Measurements from ENCODE around the gene RIOK1.

RIOK1 gene

DNA sequence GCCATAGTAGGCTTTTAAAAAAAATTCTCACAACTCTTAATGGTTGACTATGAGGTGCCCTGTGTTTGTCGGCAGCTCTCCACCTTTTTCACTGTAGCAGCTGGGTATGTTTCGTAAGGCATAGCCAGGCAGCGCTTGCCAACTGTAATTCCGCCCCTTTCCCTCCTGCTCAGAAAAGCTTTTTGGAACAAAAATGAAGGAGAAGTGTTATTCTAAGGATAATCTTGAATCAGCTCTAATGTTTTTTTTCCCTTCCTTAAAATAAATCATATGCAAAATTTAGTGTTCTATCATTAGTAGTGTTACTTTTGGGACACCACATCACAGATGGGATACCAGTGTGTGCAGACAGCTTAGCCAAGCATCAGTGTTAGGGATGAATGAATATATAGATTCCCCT, 21.2 kb downstream of the RIOK1 start:
- DNase-seq, result no peak

DNA sequence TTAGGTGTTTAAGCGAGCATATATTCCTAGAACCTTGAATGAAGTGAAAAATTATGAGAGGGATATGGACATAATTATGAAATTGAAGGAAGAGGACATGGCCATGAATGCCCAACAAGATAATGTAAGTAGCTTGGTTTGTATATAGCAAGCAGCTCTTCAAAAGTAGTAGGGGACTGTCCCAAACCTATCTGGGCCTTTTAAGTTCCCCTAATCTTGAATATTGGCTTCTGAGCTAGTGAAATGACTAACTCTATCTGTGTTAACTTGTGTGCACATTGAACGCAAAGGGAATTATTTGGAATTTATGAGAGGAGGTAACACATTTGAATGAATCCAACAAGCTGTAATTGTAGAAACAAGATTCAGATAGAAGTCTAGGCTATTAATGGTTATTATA, 21.7 kb downstream of the RIOK1 start:
- DNase-seq, result no peak

DNA sequence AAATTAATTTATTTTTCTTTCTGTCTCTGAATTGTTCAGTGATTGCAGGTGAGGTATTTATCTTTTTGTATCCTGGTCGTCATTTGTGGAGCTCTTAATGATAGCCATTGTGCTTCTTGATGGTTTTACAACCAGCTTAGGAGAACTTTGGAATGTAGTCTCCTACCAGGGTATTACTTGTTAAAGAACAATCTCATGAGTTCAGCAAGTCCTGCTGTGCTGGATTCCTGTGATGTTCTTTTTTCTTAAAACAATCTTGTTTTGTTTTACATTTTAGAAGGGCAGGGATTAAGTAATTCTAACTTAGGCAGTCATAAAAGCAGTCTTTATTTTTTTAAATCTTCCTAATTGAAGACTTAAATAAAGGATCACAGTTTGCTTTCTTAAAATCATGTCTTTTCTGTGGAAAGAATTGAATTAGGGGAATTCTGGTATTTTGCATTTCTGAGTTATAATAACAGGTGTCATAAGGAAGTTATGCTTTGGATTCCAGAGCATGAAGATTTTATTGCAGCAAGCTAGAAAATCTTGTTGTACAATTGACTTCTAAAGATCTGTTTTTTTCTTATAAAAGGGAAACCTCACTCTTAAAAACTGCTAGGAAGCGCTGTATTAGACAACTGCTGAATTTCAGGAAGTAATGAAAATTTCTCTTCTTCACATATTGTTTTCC, 23.7 kb downstream of the RIOK1 start:
- no peak for DNase-seq

DNA sequence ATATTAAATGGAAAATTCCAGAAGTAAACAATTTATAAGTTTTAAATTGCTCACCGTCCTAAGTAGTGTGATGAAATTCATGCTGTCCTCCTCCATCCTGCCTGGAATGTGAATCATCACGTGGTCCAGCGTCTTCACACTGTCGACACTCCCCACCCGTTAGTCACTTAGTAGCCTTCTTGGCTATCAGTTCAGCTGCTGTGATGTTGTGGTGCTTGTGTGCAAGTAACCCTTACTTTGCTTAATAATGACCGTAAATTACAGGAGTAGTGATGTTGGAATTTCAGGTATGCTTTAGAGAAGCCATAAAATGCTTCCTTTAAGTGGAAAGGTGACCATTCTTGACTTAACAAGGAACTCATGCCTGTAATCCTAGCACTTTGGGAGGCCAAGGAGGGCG, 25.2 kb downstream of the RIOK1 start:
- no peak for DNase-seq

DNA sequence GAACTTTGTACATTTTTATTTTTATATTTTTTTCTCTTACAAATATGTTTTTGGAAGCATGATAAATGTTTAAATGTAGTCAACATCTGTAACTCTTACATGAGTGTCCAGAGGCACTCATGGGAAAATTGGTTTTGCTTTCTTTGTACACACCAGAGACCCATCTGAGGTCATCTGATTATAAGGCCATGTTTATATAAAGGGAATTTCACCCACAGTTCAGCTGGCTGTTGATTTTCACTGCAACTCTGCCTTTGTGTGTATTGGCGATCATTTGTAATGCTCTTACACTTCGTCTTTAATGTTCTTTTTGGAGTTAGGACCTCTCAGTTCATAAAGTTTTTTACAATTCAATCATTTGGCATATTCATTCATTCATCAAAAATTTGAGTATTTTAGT, 28.1 kb downstream of the RIOK1 start:
- DNase-seq, result no peak

DNA sequence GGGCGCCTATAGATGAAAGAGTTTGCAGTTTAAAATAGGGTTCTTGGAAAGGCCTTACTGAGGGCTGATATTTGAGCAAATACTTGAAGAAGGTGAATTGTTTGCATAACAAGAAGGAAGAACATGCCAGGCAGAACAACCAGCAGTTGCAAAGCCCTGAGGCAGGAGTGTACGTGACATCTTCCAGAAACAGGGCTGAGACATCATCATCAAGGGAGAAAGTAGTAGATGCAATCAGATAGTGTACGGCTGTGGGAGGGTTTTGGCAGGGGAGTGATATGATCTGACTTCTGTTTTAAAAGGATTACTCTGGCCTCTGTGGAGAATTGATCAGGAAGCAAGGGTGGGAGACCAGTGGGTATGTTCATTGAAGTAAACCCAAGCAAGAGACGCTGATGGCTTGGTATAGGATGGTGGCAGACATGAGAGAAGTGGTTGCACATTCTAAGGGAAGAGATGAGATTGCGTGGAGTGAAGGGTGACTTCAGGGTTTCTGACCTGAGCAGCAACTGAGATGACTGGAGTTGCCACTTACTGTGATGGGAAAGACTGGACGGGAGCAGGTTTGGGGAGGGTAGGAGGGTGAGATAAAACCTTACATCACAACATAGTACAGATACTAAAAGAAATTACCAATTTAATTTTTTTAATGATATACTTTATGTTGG, 28.8 kb downstream of the RIOK1 start:
- DNase-seq, result no peak

DNA sequence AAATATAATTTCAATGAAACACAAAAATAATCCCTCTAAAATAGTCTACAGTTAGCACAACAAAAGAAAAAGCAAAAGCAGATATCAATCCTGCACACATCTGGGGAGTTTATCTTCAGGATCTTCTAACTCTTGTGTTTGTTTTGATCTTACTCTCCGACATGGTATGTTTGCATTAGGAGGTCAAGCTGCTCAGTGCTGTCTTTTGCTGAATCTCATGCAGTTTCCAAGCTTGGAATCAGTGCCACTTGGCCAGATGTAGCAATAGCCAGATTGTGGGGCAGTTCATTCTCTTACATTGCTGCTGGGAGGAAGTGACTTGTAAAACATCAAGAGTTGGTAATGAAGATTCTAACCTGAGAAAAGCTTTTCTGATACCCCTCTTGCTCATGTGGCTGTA, 29.5 kb downstream of the RIOK1 start:
- DNase-seq, result no peak

DNA sequence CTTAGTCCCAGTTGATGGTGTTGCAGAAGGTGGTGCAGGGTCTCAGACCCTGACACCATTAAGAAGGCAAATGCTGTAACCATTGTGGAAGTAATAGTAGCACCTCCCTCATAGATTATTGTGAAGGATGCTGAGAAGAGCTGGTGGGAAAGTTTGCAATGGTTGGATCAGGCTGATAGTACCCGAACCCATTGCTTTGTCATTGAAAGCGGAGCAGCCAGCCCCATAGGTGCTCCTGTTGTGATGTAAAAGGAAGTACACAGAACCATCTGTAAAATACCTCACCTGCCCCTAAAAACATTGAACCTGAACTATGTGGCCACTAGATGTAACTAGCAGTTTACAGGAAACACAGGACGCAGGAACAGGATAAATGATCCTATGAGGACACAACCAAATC, 31.5 kb downstream of the RIOK1 start:
- no peak for DNase-seq

DNA sequence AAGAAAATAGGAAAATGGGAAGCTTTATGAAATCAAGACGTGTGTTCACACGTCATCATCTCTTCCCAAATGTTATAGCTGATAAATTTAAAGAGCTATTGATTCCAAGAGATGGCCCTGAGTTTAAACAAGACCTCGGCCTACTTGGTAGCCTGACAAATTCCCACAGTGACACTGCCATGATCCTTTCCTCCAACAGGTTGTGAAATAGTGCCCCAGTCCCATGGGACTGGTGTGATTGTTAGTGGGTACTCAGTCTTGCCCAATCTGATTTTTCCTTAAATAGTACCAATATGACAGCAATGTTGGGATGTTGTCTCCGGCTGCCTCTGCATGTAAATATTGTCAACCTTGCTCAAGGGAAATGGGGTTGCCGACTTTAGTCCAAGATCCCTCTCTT, 34.5 kb downstream of the RIOK1 start:
- DNase-seq, result no peak

DNA sequence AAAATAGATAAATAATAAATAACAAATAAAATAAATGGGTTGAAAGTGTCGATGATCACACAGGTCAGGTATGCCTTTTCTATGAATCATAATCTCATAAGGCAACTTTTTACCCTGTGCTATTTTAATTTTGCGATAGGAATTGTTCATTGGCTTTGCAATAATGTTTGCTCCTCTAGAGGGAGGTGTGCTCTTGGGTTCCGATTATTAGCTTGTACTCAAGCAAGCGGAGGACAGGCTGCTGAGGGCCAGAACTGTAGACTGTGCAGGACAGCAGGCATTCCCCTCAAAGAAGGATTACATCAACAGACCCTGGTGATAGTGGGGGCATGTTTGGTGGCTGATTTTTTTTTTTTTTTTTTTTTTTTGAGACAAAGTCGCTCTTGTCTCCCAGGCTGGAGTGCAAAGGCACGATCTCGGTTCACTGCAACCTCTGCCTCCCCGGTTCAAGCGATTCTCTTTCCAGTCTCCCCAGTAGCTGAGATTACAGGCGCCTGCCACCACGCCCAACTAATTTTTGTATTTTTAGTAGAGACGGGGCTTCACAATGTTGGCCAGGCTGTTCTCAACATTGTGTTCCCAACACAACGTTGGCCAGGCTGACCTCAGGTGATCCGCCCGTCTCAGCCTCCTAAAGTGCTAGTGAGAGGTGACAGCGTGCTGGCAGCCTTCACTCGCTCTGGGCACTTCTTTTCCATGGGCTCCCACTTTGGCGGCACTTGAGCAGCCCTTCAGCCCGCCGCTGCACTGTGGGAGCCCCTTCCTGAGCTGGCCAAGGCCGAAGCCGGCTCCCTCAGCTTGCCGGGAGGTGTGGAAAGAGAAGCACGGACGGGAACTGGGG, 35.6 kb downstream of the RIOK1 start:
- DNase-seq, result peak; percentile 9

DNA sequence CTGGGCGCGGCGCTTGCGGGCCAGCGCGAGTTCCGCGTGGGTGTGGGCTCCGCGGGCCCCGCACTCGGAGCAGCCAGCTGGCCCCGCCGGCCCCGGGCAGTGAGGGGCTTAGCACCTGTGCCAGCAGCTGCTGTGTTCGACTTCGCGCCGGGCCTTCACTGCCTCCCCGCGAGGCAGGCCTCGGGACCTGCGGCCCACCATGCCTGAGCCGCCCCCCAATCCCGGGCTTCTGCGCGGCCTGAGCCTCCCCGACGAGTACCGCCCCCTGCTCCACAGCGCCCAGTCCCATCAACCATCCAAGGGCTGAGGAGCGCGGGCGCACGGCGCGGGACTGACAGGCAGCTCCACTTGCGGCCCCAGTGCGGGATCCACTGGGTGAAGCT, 36.2 kb downstream of the RIOK1 start:
- no peak for DNase-seq

DNA sequence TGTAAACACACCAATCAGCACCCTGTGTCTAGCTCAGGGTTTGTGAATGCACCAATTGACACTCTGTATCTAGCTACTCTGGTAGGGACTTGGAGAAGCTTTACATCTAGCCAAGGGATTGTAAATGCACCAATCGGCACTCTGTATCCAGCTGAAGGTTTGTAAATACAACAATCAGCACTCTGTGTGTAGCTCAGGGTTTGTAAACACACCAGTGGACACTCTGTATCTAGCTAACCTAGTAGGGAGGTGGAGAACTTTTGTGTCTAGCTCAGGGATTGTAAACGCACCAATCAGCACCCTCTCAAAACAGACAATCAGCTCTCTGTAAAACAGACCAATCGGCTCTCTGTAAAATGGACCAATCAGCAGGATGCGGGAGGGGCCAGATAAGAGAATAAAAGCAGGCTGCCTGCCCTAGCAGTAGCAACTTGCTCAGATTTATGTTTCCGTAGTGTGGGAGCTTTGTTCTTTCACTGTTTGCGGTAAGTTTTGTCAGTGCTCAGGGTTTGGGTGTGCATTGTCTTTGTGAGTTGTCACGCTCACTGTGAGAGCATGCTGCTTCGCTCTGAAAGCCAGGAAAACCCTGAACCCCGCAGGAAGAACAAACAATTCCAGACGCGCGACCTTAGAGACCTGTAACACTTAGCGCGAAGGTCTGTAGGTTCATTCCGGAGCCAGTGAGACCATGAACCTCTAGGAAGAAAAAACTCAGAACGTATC, 37.0 kb downstream of the RIOK1 start:
- DNase-seq, result no peak

DNA sequence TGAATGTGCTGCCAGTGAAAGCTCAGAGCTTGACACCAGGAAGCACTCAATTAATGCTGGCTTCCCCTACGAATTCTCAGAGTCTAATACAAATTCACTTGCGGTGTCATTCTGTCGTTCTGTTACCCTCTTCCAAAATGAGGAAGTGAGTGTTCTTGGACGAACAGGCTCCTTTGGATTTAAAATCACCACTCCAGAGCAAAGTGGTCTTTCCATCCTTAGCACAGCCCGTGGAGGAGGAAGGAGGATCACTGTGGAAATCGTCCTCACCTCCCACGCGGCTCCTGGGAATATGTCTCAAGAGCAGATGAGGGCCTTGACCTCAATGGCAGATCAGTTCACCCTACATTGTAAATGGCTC, 41.7 kb downstream of the RIOK1 start:
- peak; percentile 49 for DNase-seq

DNA sequence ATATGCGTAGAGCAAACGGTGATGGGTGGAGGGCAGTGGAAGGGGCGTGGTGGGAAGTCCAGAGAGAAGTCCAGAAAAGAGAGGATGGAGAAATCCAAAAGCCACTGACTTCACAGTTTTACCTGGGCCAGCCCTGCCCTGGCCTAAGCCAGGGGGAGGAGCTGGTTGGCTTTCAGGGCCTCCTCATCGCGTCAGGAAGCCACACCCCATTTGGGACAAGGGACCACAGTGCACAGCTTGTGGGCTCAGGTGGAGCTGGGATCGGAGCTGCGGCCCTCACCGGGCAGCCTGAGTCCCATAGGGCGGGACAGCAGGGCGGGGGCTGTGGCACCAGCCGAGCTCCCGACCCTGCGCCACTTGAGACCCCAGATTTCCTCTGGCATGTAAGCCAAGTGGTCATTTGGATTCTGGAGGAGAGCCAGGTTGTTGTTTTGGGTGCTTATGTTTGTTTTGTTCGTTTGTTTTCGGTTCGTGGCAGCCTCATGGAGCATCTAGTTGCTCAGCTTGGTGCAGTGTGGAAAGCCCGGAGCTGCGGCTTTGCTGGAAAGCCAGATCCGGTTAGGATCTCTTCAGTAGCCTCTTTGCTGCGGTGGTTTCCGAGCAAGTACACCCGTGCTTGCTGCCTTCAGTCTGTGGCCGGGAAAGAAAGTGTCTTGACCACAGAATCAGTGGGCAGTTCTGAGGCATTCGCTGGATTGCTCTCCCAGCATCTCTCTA, 42.2 kb downstream of the RIOK1 start:
- DNase-seq, result no peak

DNA sequence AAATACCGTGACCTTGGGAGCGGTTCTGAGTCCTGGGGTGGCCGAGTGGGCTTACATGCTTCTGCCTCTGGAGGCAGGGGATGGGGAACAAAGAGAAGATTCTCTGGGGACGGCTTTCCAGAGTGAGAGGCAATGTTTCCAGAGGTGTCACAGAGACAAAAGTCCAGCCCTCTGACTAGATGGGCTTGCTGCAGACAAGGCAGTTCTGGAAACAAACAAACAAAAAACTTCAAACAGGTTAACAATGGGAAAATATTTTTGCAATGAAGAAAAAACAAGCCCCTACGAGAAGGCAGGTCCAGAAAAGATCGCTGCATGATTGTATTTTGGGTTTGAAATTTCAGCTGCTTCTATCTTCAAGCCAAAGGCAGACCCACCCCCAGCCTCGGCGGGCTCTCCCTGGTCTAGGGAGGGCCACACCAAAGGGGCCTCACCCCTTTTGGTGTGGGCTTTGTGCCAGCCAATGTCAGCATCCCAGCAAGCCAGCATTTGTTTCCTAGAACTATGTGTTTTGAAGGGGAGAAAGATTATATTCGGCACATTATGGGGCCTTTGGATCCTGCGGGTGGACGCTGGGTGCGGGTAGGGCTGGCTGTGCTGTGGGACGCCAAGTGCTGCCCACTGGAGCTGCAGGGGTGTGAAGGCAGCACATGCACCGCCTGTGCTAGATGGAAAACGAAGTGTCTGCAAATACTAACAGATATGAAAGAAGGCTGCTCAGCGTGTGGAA, 42.9 kb downstream of the RIOK1 start:
- DNase-seq, result no peak

DNA sequence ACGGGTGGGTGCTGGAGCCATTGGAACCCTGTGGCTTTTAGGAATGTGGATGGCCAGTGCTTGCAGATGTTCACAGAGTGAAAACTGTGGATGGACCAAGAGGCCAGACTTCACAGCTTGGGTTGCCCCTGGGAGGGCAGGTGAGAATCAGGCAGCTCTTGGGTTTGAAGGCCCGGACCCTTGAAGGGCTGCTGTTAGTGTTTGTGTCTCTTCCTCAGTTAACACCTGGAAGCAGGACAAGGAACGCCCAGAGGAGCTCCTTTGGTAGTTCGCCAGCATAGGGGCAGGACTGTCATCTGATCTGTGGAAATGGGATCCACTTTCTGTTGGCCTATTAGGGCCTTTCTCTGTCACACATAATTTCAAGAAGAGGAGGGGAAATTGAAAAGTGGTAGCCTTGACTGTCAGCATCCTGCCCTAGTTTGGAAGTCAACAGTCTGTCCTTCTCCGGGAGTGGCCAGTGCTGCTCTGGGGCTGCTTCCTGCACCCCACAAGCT, 43.6 kb downstream of the RIOK1 start:
- no peak for DNase-seq

DNA sequence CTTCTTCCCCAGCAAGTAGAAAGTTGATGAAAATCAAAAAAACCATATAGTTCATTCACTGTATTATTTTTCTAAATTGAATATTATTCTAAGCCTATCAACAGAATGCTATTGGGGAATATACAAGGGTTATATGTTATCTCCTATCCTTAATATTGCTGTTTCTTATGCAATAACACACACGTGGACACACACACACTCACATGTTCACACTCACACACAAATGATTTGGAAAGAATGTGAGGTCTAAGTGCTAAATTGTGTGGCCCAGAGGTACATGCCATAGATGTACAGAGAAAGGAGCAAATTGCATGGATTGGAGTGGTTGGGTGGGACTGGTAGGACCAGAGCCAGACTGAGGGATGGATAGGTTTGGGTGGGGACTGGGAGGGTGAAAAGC, 45.1 kb downstream of the RIOK1 start:
- DNase-seq, result no peak

DNA sequence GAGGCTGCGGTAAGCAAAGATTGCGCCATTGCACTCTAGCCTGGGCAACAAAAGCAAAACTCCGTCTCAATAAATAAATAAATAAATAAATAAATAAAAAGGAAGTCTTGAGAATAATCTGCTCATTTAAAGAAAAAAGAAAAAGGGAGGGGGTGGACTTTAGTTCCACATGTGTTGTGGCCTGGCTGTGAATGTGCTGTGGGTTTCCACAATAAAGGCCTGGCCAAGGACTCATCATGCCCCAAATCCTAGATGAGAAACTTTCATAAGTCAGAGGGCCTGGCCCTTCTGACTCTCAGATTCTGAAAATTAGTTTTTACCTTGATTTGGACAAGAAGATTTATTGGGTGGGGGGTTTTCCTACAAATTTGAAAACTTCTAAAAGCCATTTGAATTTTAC, 48.4 kb downstream of the RIOK1 start:
- DNase-seq, result no peak

DNA sequence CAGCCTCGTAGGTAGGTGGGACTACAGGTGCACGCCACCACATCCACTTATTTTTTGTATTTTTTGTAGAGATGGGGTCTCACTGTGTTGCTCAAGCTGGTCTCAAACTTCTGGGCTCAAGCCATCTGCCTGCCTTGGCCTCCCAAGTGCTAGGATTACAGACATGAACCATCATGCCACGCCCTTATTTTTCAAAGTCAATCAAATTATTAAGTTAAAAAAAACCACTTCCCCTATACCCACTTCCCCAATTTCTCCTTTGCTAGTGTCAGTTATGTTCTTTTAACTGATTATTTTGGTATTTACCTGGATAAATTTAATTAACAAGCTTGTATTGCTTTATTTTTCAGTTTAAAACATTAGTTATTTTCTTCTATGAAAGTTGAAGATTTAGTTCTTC, 49.6 kb downstream of the RIOK1 start:
- DNase-seq, result no peak

DNA sequence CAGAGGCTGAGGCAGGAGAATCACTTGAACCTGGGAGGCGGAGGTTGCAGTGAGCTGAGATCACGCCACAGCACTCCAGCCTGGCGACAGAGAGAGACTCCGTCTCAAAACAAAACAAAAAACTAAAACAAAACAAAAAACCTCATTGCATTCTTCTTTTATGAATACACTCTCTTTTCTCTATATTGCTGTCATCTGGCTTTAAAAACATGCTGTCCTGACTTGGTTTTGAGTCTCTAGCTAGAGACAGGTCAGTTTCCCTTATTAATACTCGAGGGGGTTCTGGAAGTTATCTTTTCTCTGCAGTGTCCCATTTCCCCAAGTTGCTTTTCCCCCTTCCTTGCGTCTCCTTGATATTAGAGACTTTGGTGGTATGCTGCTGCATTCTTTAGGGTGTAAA, 50.9 kb downstream of the RIOK1 start:
- no peak for DNase-seq

DNA sequence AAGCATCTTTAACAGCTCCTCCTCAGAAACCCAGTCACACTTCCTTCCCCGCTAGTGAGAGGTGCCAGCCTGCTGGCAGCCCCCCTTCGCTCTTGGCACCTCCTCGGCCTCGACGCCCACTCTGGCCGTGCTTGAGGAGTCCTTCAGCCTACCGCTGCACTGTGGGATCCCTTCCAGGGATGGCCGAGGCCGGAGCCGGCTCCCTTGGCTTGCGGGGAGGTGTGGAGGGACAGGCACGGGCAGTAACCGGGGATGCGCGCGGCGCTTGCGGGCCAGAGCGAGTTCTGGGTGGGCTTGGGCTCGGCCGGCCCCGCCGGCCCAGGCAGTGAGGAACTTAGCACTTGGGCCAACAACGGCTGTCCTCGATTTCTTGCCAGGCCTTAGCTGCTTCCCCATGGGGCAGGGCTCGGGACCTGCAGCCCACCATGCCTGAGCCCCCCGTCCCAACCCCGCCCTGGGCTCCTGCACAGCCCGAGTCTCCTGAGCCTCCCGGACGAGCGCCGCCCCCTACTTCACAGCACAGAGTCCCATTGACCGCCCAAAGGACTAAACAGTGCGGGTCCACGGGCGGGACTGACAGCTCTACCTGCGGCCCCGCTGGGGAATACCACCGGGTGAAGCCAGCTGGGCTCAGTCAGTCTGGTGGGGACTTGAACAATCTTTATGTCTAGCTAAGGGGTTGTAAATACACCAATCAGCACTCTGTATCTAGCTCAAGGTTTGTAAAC, 51.6 kb downstream of the RIOK1 start:
- DNase-seq, result no peak

Data from GDM1 (cell line).